ENCODE data around the gene RPL7L1.
"Not testable (repeated sequence)": the region's sequence is repeated elsewhere in the genome, so short reads cannot be mapped to it uniquely, and the experiment has no call there.

The RPL7L1 gene

DNA sequence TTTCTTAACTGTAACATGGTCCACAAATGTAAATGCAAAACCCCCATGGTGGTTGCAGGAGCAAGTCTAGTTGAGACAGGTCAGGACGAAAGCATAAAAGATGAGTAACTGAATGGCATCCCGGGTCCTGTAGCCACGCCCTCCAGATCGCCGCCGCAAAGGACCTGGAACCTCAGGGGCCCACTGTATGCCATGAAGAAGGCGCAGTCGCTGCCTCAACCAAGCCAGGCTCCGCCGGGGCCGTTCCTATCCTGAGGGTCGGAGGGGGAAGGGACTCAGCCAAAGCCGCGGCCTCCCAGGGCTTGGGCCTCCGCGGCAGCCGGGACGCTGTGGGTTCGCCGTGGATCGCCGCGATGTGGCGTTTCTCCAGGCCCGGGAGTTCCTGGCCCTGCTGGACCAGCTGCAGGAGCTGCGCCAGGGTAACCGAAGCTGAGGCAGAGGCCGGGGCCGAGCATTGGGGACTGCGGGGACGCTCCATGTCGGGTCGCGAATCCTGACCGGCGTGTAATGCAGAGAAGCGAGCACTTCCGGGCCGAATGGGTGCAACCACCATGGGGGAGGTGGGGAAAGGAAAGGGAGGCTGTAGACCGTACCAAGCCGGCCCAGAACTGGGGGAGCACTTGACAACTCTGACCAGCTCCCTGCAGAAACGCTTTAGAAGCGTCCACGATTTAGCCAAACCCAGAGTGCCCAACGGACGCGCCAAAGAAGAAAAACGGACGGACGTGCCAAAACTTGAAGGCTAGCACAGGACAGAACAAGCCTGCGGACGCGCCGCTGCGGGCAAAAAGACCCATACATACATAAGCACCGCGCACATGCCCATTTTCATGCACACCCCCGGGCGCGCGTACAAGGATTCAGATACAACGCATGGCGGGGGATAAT is 11.1 kb downstream of the RPL7L1 start:
- H2AFZ ChIP-seq (ENCODE audit: low read length, unreplicated experiment), result peak overlapping the region; percentile 73
- H3K27me3 ChIP-seq (ENCODE audit: insufficient read depth, low read length), result no peaks in the 10 kb centered on the region
- peak overlapping the region; percentile 83 for H3K4me3 ChIP-seq (ENCODE audit: low read depth, low read length)
- peaks cover 4% of the 10 kb centered on the region for H3K79me2 ChIP-seq (ENCODE audit: control insufficient read depth, insufficient read depth, low read length, unreplicated experiment)
- peaks cover 4% of the 10 kb centered on the region for H3K4me1 ChIP-seq (ENCODE audit: control insufficient read depth, insufficient read depth, low read length, unreplicated experiment)
- H3K27ac ChIP-seq (ENCODE audit: low read depth, low read length), result peak overlapping the region; percentile 80
- H3K36me3 ChIP-seq (ENCODE audit: insufficient read depth, low read length), result peaks cover 3% of the 10 kb centered on the region

- Histone ChIP-seq H3K27ac (ENCODE audit: low read depth, low read length) (no peak overlapping the region), H3K4me1 (ENCODE audit: control insufficient read depth, insufficient read depth, low read length, unreplicated experiment) (peaks cover 4% of the 10 kb centered on the region), H2AFZ (ENCODE audit: low read length, unreplicated experiment) (peak overlapping the region; percentile 73), H3K4me3 (ENCODE audit: low read depth, low read length) (peak overlapping the region; percentile 83), H3K36me3 (ENCODE audit: insufficient read depth, low read length) (no peaks in the 10 kb centered on the region), H3K79me2 (ENCODE audit: control insufficient read depth, insufficient read depth, low read length, unreplicated experiment) (no peaks in the 10 kb centered on the region), H3K27me3 (ENCODE audit: insufficient read depth, low read length) (no peaks in the 10 kb centered on the region)
Observed at GRCh38 chr6:42891199-42891722, 11.8 kb downstream of the RPL7L1 start.

- not testable (repeated sequence) for H3K79me2 ChIP-seq (ENCODE audit: control insufficient read depth, insufficient read depth, low read length, unreplicated experiment); H3K27me3 ChIP-seq (ENCODE audit: insufficient read depth, low read length); H2AFZ ChIP-seq (ENCODE audit: low read length, unreplicated experiment); H3K36me3 ChIP-seq (ENCODE audit: insufficient read depth, low read length); H3K27ac ChIP-seq (ENCODE audit: low read depth, low read length); H3K4me1 ChIP-seq (ENCODE audit: control insufficient read depth, insufficient read depth, low read length, unreplicated experiment); H3K4me3 ChIP-seq (ENCODE audit: low read depth, low read length)
Observed at GRCh38 chr6:42894041-42894828, 14.8 kb downstream of the RPL7L1 start.

GRCh38 chr6:42896178-42896719 is 16.8 kb downstream of the RPL7L1 start:
- no peak overlapping the region for H3K4me3 ChIP-seq (ENCODE audit: low read depth, low read length)
- no peak overlapping the region for H3K27ac ChIP-seq (ENCODE audit: low read depth, low read length)
- H3K27me3 ChIP-seq (ENCODE audit: insufficient read depth, low read length), result no peaks in the 10 kb centered on the region
- H2AFZ ChIP-seq (ENCODE audit: low read length, unreplicated experiment), result no peak overlapping the region
- no peaks in the 10 kb centered on the region for H3K36me3 ChIP-seq (ENCODE audit: insufficient read depth, low read length)
- no peaks in the 10 kb centered on the region for H3K4me1 ChIP-seq (ENCODE audit: control insufficient read depth, insufficient read depth, low read length, unreplicated experiment)
- no peaks in the 10 kb centered on the region for H3K79me2 ChIP-seq (ENCODE audit: control insufficient read depth, insufficient read depth, low read length, unreplicated experiment)

DNA sequence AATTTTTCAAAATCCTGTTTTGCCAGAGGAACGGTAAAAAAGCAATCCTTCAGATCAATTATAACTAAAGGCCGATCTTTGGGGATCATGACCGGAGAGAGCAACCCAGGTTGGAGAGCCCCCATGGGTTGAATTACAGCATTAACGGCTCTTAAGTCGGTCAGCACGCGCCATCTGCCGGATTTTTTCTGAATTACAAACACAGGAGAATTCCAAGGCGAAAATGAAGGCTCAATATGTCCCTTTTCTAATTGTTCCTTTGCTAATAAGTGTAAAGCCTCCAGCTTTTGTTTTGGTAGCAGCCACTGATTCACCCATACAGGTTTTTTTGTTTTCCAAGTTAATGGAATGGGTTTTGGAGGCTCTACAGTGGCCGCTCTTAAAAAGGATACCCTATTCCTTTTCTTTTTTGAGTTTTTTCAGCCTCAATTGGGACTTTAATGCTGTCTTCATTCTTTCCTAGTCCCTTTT is 19.5 kb downstream of the RPL7L1 start:
- Histone ChIP-seq H3K4me1 (ENCODE audit: control insufficient read depth, insufficient read depth, low read length, unreplicated experiment) (peaks cover 5% of the 10 kb centered on the region), H2AFZ (ENCODE audit: low read length, unreplicated experiment) (no peak overlapping the region), H3K27ac (ENCODE audit: low read depth, low read length) (no peak overlapping the region)

GRCh38 chr6:42899871-42900270 is 20.5 kb downstream of the RPL7L1 start:
- no peaks in the 10 kb centered on the region for H3K36me3 ChIP-seq (ENCODE audit: insufficient read depth, low read length)
- H3K27me3 ChIP-seq (ENCODE audit: insufficient read depth, low read length), result no peaks in the 10 kb centered on the region
- H2AFZ ChIP-seq (ENCODE audit: low read length, unreplicated experiment), result no peak overlapping the region
- H3K4me1 ChIP-seq (ENCODE audit: control insufficient read depth, insufficient read depth, low read length, unreplicated experiment), result peaks cover 5% of the 10 kb centered on the region
- H3K79me2 ChIP-seq (ENCODE audit: control insufficient read depth, insufficient read depth, low read length, unreplicated experiment), result no peaks in the 10 kb centered on the region
- H3K4me3 ChIP-seq (ENCODE audit: low read depth, low read length), result no peak overlapping the region
- H3K27ac ChIP-seq (ENCODE audit: low read depth, low read length), result no peak overlapping the region

More for the DNA sequence above, 19.5 kb downstream of the RPL7L1 start:
- Histone ChIP-seq H3K4me3 (ENCODE audit: low read depth, low read length) (no peak overlapping the region), H3K79me2 (ENCODE audit: control insufficient read depth, insufficient read depth, low read length, unreplicated experiment) (no peaks in the 10 kb centered on the region), H3K36me3 (ENCODE audit: insufficient read depth, low read length) (no peaks in the 10 kb centered on the region), H3K27me3 (ENCODE audit: insufficient read depth, low read length) (no peaks in the 10 kb centered on the region)

- Histone ChIP-seq H2AFZ (ENCODE audit: low read length, unreplicated experiment) (peak overlapping the region; percentile 69), H3K36me3 (ENCODE audit: insufficient read depth, low read length) (no peaks in the 10 kb centered on the region), H3K27ac (ENCODE audit: low read depth, low read length) (no peak overlapping the region), H3K4me1 (ENCODE audit: control insufficient read depth, insufficient read depth, low read length, unreplicated experiment) (peaks cover 5% of the 10 kb centered on the region), H3K4me3 (ENCODE audit: low read depth, low read length) (peak overlapping the region; percentile 26; the same call in 1 of the 2 replicates), H3K27me3 (ENCODE audit: insufficient read depth, low read length) (no peaks in the 10 kb centered on the region), H3K79me2 (ENCODE audit: control insufficient read depth, insufficient read depth, low read length, unreplicated experiment) (no peaks in the 10 kb centered on the region)
Observed at GRCh38 chr6:42901538-42901957, 22.1 kb downstream of the RPL7L1 start.

DNA sequence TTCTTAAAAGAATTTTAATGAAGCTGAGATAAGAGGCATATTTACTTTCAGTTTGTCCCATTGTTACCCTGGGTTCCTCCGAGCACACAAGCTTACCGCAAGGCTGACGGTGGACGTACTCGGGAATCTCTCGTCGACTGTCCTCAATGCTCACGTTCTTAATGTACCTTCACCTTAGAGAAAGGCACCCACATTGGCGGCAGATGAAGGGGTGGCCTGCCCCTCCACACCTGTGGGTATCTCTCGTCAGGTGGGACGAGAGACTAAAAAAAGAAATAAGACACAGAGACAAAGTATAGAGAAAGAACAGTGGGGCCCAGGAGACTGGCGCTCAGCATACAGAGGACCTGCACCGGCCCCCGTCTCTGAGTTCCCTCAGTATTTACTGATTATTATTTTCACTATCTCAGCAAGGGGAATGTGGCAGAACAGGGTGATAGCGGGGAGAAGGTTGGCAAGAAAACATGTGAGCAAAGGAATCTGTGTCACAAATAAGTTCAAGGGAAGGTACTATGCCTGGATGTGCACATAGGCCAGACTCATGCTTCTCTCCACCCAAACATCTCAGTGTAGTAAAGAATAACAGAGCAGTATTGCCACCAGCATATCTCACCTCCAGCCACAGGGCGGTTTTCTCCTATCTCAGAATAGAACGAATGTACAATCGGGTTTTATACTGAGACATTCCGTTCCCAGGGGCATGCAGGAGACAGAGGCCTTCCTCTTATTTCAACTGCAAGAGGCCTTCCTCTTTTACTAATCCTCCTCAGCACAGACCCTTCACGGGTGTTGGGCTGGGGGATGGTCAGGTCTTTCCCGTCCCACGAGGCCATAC is 23.2 kb downstream of the RPL7L1 start:
- H3K4me3 ChIP-seq (ENCODE audit: low read depth, low read length); H2AFZ ChIP-seq (ENCODE audit: low read length, unreplicated experiment); H3K4me1 ChIP-seq (ENCODE audit: control insufficient read depth, insufficient read depth, low read length, unreplicated experiment); H3K36me3 ChIP-seq (ENCODE audit: insufficient read depth, low read length); H3K79me2 ChIP-seq (ENCODE audit: control insufficient read depth, insufficient read depth, low read length, unreplicated experiment); H3K27me3 ChIP-seq (ENCODE audit: insufficient read depth, low read length); H3K27ac ChIP-seq (ENCODE audit: low read depth, low read length): not testable (repeated sequence)

DNA sequence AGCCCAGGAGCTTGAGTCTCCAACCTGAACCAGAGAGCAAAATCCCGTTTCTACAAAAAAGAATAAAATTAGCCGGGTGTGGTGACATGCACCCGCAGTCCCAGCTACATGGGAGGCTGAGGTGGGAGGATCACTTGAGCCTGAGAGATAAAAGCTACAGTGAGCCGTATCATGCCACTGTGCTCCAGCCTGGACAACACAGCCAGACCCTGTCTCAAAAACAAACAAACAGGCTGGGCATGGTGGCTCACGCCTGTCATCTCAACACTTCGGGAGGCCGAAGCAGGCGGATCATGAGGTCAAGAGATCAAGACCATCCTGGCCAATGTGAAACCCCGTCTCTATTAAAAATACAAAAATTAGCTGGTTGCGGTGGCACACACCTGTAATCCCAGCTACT is 25.1 kb downstream of the RPL7L1 start:
- Histone ChIP-seq H3K79me2 (ENCODE audit: control insufficient read depth, insufficient read depth, low read length, unreplicated experiment) (no peaks in the 10 kb centered on the region), H3K4me1 (ENCODE audit: control insufficient read depth, insufficient read depth, low read length, unreplicated experiment) (peaks cover 5% of the 10 kb centered on the region), H3K36me3 (ENCODE audit: insufficient read depth, low read length) (no peaks in the 10 kb centered on the region), H2AFZ (ENCODE audit: low read length, unreplicated experiment) (no peak overlapping the region), H3K27me3 (ENCODE audit: insufficient read depth, low read length) (no peaks in the 10 kb centered on the region), H3K27ac (ENCODE audit: low read depth, low read length) (no peak overlapping the region), H3K4me3 (ENCODE audit: low read depth, low read length) (no peak overlapping the region)

DNA sequence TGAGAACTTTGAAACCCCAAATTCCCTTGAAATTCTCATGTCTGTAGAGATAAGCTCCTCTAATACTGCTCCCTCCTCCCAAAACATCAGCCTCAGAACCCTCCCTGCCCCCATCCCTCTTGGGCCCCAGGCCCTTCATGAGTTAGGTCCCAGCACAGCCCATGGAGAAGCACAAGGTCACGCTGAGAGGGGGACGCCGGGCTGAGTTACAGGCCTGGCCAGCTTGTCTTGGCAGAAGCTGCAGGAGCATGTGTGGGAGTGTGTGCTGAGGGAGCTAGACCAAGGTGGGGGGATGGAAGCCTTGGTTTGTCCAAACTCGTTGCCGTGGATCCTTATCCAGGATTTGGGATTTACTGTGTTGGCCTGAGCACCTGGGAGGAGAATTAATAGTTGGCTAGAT is 27.9 kb downstream of the RPL7L1 start:
- H2AFZ ChIP-seq (ENCODE audit: low read length, unreplicated experiment), result no peak overlapping the region
- no peaks in the 10 kb centered on the region for H3K4me1 ChIP-seq (ENCODE audit: control insufficient read depth, insufficient read depth, low read length, unreplicated experiment)
- no peaks in the 10 kb centered on the region for H3K36me3 ChIP-seq (ENCODE audit: insufficient read depth, low read length)
- peaks cover 11% of the 10 kb centered on the region for H3K27me3 ChIP-seq (ENCODE audit: insufficient read depth, low read length)
- H3K4me3 ChIP-seq (ENCODE audit: low read depth, low read length), result no peak overlapping the region
- H3K27ac ChIP-seq (ENCODE audit: low read depth, low read length), result no peak overlapping the region
- H3K79me2 ChIP-seq (ENCODE audit: control insufficient read depth, insufficient read depth, low read length, unreplicated experiment), result no peaks in the 10 kb centered on the region
